ENCODE results near the gene IL1RN. TPM values are rescaled to one million over a fixed set of nuclear protein-coding genes. Genes with fewer than 3 reads are reported as not detected.

Gene IL1RN
- total and polyA plus RNA-seq, 2 of the 13 experiments (the other 11 are each of a cell fraction or from before 2014, with no cell fraction given): 21.2 to 101 TPM

DNA sequence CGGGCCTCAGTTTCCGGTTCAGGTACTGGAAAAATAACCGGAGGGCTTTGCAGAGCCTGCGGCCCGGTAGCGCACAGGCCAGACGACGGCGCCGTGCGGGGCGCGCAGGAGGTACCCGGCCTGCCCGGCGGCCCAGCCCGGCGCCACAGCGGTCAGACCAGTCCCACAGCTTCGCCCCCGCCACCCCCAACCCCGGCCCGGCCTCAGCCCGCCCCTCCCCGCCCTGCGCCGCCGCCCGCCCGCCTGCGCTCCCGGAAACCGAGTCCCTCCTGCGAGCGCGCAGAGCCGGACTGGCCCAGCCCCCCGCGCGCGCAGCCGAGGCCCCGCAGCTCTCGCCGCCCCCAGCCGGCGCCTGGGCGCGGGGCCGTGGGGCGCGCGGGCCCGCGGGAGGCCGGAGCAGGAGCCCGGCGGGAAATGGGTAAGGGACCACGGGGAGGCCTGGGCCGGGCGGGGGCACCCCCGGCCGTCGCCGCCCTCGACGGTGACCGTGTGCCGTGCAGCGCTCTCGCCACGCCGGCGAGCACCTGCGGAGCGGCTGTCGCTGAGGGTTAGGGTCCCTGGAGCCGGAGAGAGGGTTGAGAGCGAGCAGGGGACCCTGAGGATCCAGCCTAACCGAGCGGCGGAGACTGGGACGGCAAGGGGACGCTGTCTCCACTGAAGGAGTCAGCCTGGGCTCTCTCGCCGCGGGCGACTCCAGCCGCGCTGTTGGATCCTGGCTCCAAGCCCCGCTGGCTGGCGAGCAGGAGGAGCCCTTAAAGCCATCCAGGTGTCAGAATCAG, 29.9 kb downstream of the IL1RN start (continued):
- TF ChIP-seq, protein P1, sequence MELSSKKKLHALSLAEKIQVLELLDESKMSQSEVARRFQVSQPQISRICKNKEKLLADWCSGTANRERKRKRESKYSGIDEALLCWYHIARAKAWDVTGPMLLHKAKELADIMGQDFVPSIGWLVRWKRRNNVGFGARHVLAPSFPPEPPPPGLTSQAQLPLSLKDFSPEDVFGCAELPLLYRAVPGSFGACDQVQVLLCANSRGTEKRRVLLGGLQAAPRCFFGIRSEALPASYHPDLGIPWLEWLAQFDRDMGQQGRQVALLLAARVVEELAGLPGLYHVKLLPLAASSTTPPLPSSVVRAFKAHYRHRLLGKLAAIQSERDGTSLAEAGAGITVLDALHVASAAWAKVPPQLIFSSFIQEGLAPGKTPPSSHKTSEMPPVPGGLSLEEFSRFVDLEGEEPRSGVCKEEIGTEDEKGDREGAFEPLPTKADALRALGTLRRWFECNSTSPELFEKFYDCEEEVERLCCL (CRISPR knock-in tag; IDR thresholded peaks at IDR 0.05; ENCODE audit: borderline replicate concordance): no peak
- TF ChIP-seq MZF1 (CRISPR knock-in tag; IDR thresholded peaks at IDR 0.05; ENCODE audit: borderline replicate concordance) (no peak), ZNF136 (CRISPR knock-in tag; IDR thresholded peaks at IDR 0.05; ENCODE audit: low read depth) (no peak), ZNF709 (CRISPR knock-in tag; IDR thresholded peaks at IDR 0.05) (no peak; the same call in 1 of the 2 replicates), PCBP1 (IDR thresholded peaks at IDR 0.05; ENCODE audit: borderline replicate concordance, low read depth, low read length) (no peak), GATAD1 (CRISPR knock-in tag; IDR thresholded peaks at IDR 0.05) (no peak), MTA1 (CRISPR knock-in tag; IDR thresholded peaks at IDR 0.05; ENCODE audit: borderline replicate concordance) (peak; percentile 59; the same call in 1 of the 2 replicates), NR2C2 (CRISPR knock-in tag; IDR thresholded peaks at IDR 0.05; ENCODE audit: borderline replicate concordance) (no peak), KMT2A (CRISPR knock-in tag; IDR thresholded peaks at IDR 0.05) (0 out of 2 replicates have a peak, but pooled peaks have one; percentile 51), ZNF678 (CRISPR knock-in tag; IDR thresholded peaks at IDR 0.05) (no peak), ZNF260 (CRISPR knock-in tag; IDR thresholded peaks at IDR 0.05; ENCODE audit: borderline replicate concordance, low read depth) (no peak), ZFP37 (CRISPR knock-in tag; IDR thresholded peaks at IDR 0.05; ENCODE audit: borderline replicate concordance) (no peak), NR3C1 (CRISPR knock-in tag; IDR thresholded peaks at IDR 0.05) (no peak), FOXK2 (IDR thresholded peaks at IDR 0.05) (no peak), ZNF24 (IDR thresholded peaks at IDR 0.05) (no peak), TBX3 (IDR thresholded peaks at IDR 0.05; ENCODE audit: borderline replicate concordance) (no peak), ZFP62 (CRISPR knock-in tag; IDR thresholded peaks at IDR 0.05) (no peak)
- TF ChIP-seq, protein P2, sequence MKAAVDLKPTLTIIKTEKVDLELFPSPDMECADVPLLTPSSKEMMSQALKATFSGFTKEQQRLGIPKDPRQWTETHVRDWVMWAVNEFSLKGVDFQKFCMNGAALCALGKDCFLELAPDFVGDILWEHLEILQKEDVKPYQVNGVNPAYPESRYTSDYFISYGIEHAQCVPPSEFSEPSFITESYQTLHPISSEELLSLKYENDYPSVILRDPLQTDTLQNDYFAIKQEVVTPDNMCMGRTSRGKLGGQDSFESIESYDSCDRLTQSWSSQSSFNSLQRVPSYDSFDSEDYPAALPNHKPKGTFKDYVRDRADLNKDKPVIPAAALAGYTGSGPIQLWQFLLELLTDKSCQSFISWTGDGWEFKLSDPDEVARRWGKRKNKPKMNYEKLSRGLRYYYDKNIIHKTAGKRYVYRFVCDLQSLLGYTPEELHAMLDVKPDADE (CRISPR knock-in tag; IDR thresholded peaks at IDR 0.05): no peak
- TF ChIP-seq, protein P3, sequence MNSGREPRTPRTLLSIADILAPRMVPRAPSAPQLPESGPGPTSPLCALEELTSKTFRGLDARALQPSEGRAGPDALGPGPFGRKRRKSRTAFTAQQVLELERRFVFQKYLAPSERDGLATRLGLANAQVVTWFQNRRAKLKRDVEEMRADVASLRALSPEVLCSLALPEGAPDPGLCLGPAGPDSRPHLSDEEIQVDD (CRISPR knock-in tag; IDR thresholded peaks at IDR 0.05; ENCODE audit: borderline replicate concordance): no peak
- TF ChIP-seq, protein P4, sequence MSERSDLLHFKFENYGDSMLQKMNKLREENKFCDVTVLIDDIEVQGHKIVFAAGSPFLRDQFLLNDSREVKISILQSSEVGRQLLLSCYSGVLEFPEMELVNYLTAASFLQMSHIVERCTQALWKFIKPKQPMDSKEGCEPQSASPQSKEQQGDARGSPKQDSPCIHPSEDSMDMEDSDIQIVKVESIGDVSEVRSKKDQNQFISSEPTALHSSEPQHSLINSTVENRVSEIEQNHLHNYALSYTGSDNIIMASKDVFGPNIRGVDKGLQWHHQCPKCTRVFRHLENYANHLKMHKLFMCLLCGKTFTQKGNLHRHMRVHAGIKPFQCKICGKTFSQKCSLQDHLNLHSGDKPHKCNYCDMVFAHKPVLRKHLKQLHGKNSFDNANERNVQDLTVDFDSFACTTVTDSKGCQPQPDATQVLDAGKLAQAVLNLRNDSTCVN (CRISPR knock-in tag; IDR thresholded peaks at IDR 0.05; ENCODE audit: borderline replicate concordance): no peak
- TF ChIP-seq, protein P5, sequence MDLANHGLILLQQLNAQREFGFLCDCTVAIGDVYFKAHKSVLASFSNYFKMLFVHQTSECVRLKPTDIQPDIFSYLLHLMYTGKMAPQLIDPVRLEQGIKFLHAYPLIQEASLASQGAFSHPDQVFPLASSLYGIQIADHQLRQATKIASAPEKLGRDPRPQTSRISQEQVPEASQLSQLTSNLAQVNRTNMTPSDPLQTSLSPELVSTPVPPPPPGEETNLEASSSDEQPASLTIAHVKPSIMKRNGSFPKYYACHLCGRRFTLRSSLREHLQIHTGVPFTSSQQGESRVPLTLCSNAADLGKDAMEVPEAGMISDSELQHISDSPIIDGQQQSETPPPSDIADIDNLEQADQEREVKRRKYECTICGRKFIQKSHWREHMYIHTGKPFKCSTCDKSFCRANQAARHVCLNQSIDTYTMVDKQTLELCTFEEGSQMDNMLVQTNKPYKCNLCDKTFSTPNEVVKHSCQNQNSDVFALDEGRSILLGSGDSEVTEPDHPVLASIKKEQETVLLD (CRISPR knock-in tag; IDR thresholded peaks at IDR 0.05; ENCODE audit: low read depth): peak; percentile 47; the same call in 1 of the 2 replicates
